Measurements from ENCODE around the gene GPX3. TPM values are rescaled to one million over a fixed set of nuclear protein-coding genes. Genes with fewer than 3 reads are reported as not detected.

The GPX3 gene
- total and polyA plus RNA-seq, 9 of the 15 experiments (the other 6 are each of a cell fraction or from before 2014, with no cell fraction given): 0.25 to 0.86 TPM; not detected in 7

GRCh38 chr5:151012862-151013261, 7.5 kb upstream of the GPX3 start (continued):
- TF ChIP-seq IRF1 (CRISPR knock-in tag; IDR thresholded peaks at IDR 0.05; ENCODE audit: borderline replicate concordance): no peak

- Histone ChIP-seq H3K4me1 (replicated peaks in 1 of 2; ENCODE audit: control insufficient read depth in 2 of 2, insufficient read depth in 2 of 2, low read length in 2 of 2) (peaks cover 3 to 41% of the 10 kb centered on the region in 2 experiments; a peak in 4 of 5 replicates), H3K4me3 (no peak overlapping the region), H2AFZ (ENCODE audit: low read depth, low read length) (peak overlapping the region; percentile 53), H3K9me1 (ENCODE audit: control insufficient read depth, insufficient read depth, low read length) (no peaks in the 10 kb centered on the region), H3K27ac (ENCODE audit: extremely low read depth, low read depth, low read length) (peak overlapping the region; percentile 83), H3K36me3 (ENCODE audit: control insufficient read depth, insufficient read depth, low read length) (no peaks in the 10 kb centered on the region), H3K4me2 (ENCODE audit: insufficient read depth, low read length) (no peak overlapping the region), H3K9ac (ENCODE audit: insufficient read depth in 1 of 2, low read depth in 2 of 2, low read length in 2 of 2) (peak overlapping the region in 1 of 2 experiments; percentile 22; a peak in 1 of 4 replicates), H3K9me3 (replicated peaks; ENCODE audit: control insufficient read depth, insufficient read depth, low read depth, low read length) (no peaks in the 10 kb centered on the region), H4K20me1 (replicated peaks; ENCODE audit: control insufficient read depth, insufficient read depth, low read length) (no peaks in the 10 kb centered on the region), H3K79me2 (ENCODE audit: control insufficient read depth, insufficient read depth, low read length) (no peaks in the 10 kb centered on the region), H3K27me3 (ENCODE audit: control insufficient read depth in 2 of 2, insufficient read depth in 2 of 2, low read length in 2 of 2) (no peaks in the 10 kb centered on the region)
- POLR2A ChIA-PET: interaction anchor here (0.6 to 2.5 kb wide), 3 partner anchors 12 to 100 kb away, joined by 3 to 11 read pairs (median 7); no protein-coding TSS in a partner anchor
- intact Hi-C loops (cut with micrococcal nuclease): no loop called here
- WGBS (ENCODE audit: insufficient coverage, low coverage, missing lambda C conversion rate): 64% methylated on average over 4 of the region's 4 CpGs
- CTCF ChIA-PET (ENCODE audit: low intra/inter-chr PET ratio): no interaction called here
- BruUV-seq (replicated peaks): no TSS peak
- DNase-seq (ENCODE audit: extremely low read depth in 1 of 4, low spot score in 3 of 4) (no peak), FAIRE-seq (no peak), ATAC-seq (no peak)
- in situ Hi-C loops (cut with MboI): no loop called here
- TF ChIP-seq CBX1 (IDR thresholded peaks at IDR 0.05; ENCODE audit: low read depth) (no peak), SIX5 (IDR thresholded peaks at IDR 0.05; ENCODE audit: borderline replicate concordance in 1 of 2, insufficient read depth in 1 of 2, low read depth in 1 of 2, low read length in 2 of 2) (no peak), ZNF75A (CRISPR knock-in tag; IDR thresholded peaks at IDR 0.05) (no peak), CEBPG (CRISPR knock-in tag; IDR thresholded peaks at IDR 0.05) (no peak), CEBPG (tag; conservative IDR thresholded peaks at IDR 0.05 in 1 of 2, IDR thresholded peaks at IDR 0.05 in 1 of 2) (no peak), GTF2A2 (tag; IDR thresholded peaks at IDR 0.05) (no peak), CTCFL (IDR thresholded peaks at IDR 0.05; ENCODE audit: borderline replicate concordance, insufficient read depth, low read depth, low read length, poor library complexity, severe bottlenecking) (no peak), PBX2 (CRISPR knock-in tag; IDR thresholded peaks at IDR 0.05; ENCODE audit: low read depth) (no peak; the same call in 1 of the 2 replicates), PBX2 (tag; conservative IDR thresholded peaks at IDR 0.05; ENCODE audit: low read depth) (peak; percentile 79), MEIS2 (IDR thresholded peaks at IDR 0.05; ENCODE audit: partially characterized antibody) (peak; percentile 82), TCFL5 (CRISPR knock-in tag; conservative IDR thresholded peaks at IDR 0.05) (no peak)
These were observed 5.6 kb upstream of the GPX3 start for GRCh38 chr5:151014680-151015343.

Measured in K562 (cell line).